Measurements from ENCODE around the gene SPP2.

SPP2 gene

DNA sequence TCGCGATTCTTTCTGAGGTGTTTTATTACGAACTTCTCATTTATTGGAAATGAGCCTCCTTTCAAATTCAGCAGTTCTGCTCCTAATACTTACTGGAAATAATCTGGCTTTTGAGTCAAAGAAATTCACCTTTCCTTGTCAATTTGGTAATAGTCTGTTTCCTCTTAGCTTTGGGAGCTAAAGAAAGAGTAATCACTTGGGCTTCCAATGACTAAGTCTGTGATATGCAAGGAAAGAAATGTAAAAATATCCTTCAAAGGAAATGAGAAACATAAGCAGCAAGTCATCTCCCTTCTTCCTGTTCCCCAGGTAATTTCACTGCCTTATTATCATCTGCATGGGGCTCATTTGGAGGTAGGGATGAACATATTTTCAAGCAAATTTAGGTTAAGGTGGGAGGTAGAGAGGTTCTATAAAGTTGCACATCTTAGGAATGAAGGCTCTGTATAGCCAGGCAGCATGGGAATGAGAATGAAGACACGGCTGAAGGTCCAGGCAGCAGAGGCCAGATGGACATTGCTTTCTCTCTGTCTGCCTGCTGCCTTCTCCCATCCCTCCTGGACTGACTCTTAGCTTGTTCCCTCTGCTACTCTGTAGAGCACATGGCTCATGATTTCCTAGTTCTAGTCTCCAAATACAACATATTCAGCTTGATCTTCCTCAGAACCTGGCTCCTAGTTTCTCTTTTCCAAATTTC, 1.0 kb downstream of the SPP2 start:
- H3K4me3 ChIP-seq (ENCODE audit: low read depth, low read length), result no peak overlapping the region
- no peak for DNase-seq (ENCODE audit: low read depth)
- TF ChIP-seq, protein P1, sequence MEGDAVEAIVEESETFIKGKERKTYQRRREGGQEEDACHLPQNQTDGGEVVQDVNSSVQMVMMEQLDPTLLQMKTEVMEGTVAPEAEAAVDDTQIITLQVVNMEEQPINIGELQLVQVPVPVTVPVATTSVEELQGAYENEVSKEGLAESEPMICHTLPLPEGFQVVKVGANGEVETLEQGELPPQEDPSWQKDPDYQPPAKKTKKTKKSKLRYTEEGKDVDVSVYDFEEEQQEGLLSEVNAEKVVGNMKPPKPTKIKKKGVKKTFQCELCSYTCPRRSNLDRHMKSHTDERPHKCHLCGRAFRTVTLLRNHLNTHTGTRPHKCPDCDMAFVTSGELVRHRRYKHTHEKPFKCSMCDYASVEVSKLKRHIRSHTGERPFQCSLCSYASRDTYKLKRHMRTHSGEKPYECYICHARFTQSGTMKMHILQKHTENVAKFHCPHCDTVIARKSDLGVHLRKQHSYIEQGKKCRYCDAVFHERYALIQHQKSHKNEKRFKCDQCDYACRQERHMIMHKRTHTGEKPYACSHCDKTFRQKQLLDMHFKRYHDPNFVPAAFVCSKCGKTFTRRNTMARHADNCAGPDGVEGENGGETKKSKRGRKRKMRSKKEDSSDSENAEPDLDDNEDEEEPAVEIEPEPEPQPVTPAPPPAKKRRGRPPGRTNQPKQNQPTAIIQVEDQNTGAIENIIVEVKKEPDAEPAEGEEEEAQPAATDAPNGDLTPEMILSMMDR (IDR thresholded peaks at IDR 0.05; ENCODE audit: low read depth, low read length, missing control alignments), result no peak

DNA sequence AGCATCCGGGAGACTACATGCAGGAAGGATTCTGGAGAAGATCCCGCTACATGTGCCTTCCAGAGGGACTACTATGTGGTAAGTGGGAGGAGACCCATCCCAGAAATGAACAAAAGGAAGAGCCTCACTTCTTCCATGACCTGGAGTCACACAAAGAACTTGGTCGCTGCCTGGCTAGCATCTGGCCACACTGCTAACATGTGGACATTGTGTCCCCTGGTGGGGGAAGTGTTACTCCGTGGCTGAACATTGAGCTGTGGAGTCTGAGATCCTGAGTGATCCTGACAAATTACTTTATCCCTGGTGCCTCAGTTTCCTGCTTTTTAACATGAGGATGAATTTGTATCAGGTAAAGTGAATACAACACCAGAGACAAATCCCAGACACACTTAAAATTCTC, 8.4 kb downstream of the SPP2 start:
- H3K4me3 ChIP-seq (ENCODE audit: low read depth, low read length), result no peak overlapping the region
- TF ChIP-seq, protein P1 (IDR thresholded peaks at IDR 0.05; ENCODE audit: low read depth, low read length, missing control alignments), result no peak
- DNase-seq (ENCODE audit: low read depth), result no peak

DNA sequence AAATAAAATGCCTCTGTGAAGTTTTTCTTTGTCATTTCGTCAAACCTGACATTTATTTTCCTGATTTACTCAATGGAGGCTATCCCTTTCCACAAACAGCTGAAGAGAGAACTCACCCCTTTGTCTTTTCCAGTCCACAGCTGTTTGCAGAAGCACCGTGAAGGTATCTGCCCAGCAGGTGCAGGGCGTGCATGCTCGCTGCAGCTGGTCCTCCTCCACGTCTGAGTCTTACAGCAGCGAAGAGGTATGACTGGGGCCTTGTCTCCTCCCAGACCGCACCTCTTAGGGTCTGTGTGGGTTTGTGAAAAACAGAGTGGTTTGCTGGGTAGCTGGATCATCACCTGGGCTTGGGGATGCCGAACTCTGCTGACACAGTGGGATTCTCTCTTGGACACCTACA, 9.7 kb downstream of the SPP2 start:
- no peak for DNase-seq (ENCODE audit: low read depth)
- TF ChIP-seq, protein P1 (IDR thresholded peaks at IDR 0.05; ENCODE audit: low read depth, low read length, missing control alignments), result no peak
- no peak overlapping the region for H3K4me3 ChIP-seq (ENCODE audit: low read depth, low read length)

DNA sequence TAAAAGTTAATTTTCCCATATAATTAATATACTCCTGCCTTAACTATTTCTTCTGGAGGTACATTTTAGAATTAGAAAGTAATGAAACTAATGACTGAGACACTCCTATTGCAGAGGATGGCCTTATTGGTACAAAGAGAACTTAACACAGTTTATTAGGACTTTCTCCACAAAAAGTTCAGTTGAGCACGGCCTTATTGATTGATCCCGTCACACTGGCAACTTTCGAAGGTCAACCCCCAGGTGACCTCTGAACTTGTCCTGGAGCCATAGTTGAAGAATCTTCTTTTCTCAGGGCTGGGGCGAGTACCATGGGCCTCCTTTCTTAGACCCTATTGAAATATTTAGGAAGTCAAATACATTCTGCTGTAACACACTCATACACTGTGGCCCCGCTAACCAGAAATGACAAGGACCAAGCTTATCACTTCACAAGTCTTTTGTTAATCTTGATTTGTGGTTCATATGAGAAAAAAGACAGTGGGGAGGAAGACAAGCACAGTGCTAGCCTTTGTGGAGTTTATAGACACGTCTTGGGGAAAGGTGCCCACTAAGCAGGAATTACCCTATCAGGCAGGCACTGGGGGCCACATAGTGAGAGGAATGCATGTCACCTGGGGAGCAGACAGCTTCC, 11.2 kb downstream of the SPP2 start:
- TF ChIP-seq, protein P1 (IDR thresholded peaks at IDR 0.05; ENCODE audit: low read depth, low read length, missing control alignments), result no peak
- H3K4me3 ChIP-seq (ENCODE audit: low read depth, low read length), result no peak overlapping the region
- no peak for DNase-seq (ENCODE audit: low read depth)

DNA sequence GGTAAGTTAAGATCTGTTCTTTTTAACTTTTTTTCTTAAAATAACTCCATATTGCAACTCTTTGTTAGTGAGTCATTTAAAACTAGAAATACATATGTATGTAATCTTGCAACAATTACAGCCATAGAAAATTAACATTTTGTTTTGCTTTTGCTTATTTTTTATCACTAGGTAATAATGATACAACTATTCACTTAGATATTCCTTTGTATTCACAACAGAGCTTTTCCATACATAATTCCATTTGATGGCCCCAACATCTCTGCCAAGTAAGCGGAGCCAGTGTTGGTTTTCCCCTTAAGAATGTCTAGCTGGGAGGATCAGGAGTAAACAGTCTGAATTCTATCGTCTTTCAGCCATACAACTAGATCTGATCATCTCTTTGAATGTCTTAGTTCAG, 16.1 kb downstream of the SPP2 start:
- DNase-seq (ENCODE audit: low read depth), result no peak
- H3K4me3 ChIP-seq (ENCODE audit: low read depth, low read length), result no peak overlapping the region
- TF ChIP-seq, protein P1 (IDR thresholded peaks at IDR 0.05; ENCODE audit: low read depth, low read length, missing control alignments), result no peak

DNA sequence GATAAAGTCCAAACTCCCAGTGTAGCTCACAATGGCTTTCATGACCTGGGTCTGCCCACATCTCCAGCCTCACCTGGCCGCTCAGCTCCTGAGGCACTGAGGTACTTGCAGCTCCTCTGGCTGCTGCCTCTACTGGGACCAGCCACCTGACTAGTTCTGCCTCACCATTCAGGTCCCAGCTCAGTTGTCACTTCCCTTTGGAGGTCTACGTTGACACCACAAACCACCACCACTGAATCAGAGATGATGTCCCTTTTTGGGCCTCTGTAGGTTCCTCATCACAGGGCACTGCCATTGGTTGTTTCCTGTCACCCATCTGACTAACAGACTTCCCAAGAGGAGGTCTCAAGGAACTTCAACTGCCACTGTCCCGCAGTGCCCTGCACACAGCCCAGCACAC, 21.2 kb downstream of the SPP2 start:
- TF ChIP-seq, protein P1 (IDR thresholded peaks at IDR 0.05; ENCODE audit: low read depth, low read length, missing control alignments), result no peak
- DNase-seq (ENCODE audit: low read depth), result no peak
- H3K4me3 ChIP-seq (ENCODE audit: low read depth, low read length), result no peak overlapping the region

DNA sequence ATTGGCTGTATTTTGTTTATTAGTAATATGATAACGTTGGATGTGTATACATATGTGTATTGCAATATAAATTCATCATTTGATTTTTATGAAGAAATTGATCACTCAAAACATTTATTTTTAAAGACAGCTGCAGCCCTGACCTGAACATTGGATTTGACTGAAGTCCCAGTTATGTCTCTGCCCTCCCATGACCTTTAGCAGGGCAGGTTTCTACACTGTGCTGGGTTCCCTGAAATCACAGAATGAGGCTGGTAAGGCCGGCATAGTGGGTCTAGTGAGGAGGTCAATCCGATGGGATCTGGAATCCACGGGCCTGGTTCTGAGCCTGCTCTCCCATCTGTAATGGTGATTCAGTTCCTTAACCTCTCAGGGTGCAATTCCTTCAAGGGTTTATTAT, 22.0 kb downstream of the SPP2 start:
- TF ChIP-seq, protein P1 (IDR thresholded peaks at IDR 0.05; ENCODE audit: low read depth, low read length, missing control alignments), result no peak
- H3K4me3 ChIP-seq (ENCODE audit: low read depth, low read length), result no peak overlapping the region
- DNase-seq (ENCODE audit: low read depth), result no peak
